Duodenal mucosa (tissue), 2 donors: Measurements from ENCODE around the gene LPAR3.

Experiments
- H3K27ac ChIP-seq: one replicate; pipeline ENCODE4 v1.7.0; 2013; ENCODE audit warnings: low read depth, low read length
- H3K27me3 ChIP-seq, 2 donors: one replicate each; pipeline ENCODE4 v1.7.0; 2013; ENCODE audit warnings: low read length in 2 of 2, control low read depth in 1 of 2; ENCODE audit not compliant: insufficient read depth in 2 of 2, control insufficient read depth in 1 of 2
- H3K36me3 ChIP-seq, 2 donors: one replicate each; pipeline ENCODE4 v1.7.0; 2013; ENCODE audit warnings: low read length in 2 of 2, control low read depth in 1 of 2; ENCODE audit not compliant: insufficient read depth in 2 of 2, control insufficient read depth in 1 of 2
- H3K4me1 ChIP-seq, 2 donors: one replicate each; pipeline ENCODE4 v1.7.0; 2013; ENCODE audit warnings: low read length in 2 of 2, control low read depth in 1 of 2; ENCODE audit not compliant: insufficient read depth in 2 of 2, control insufficient read depth in 1 of 2
- H3K4me3 ChIP-seq, 2 donors: one replicate each; pipeline ENCODE4 v1.7.0; 2013; ENCODE audit warnings: low read length in 2 of 2, low read depth in 1 of 2
- H3K9ac ChIP-seq, 2 donors: one replicate each; pipeline ENCODE4 v1.7.0; 2013; ENCODE audit warnings: low read length in 2 of 2, low read depth in 1 of 2
- H3K9me3 ChIP-seq, 2 donors: one replicate each; pipeline ENCODE4 v1.7.0; 2013; ENCODE audit warnings: low read length in 2 of 2, control low read depth in 1 of 2; ENCODE audit not compliant: control insufficient read depth in 1 of 2

The LPAR3 gene

GRCh38 chr1:84847253-84848250 is 45.5 kb downstream of the LPAR3 start:
- Histone ChIP-seq H3K4me1 (peaks cover 0 to 6% of the 10 kb centered on the region in 2 donors), H3K27me3 (no peaks in the 10 kb centered on the region), H3K4me3 (no peak overlapping the region), H3K36me3 (no peaks in the 10 kb centered on the region), H3K9ac (no peak overlapping the region), H3K27ac (no peak overlapping the region), H3K9me3 (no peaks in the 10 kb centered on the region)

- Histone ChIP-seq H3K4me3 (no peak overlapping the region), H3K27me3 (no peaks in the 10 kb centered on the region), H3K36me3 (no peaks in the 10 kb centered on the region), H3K27ac (no peak overlapping the region), H3K9ac (no peak overlapping the region), H3K4me1 (peaks cover 0 to 6% of the 10 kb centered on the region in 2 donors), H3K9me3 (no peaks in the 10 kb centered on the region)
Measured at GRCh38 chr1:84846387-84846786, 46.6 kb downstream of the LPAR3 start.

- Histone ChIP-seq H3K27ac (no peak overlapping the region), H3K4me3 (no peak overlapping the region), H3K27me3 (no peaks in the 10 kb centered on the region), H3K4me1 (peaks cover 0 to 6% of the 10 kb centered on the region in 2 donors), H3K9ac (no peak overlapping the region), H3K36me3 (no peaks in the 10 kb centered on the region), H3K9me3 (no peaks in the 10 kb centered on the region)
Measured at GRCh38 chr1:84845357-84845756, 47.6 kb downstream of the LPAR3 start.

GRCh38 chr1:84844094-84844493 is 48.9 kb downstream of the LPAR3 start:
- H3K27ac ChIP-seq = no peak overlapping the region
- H3K9ac ChIP-seq = no peak overlapping the region
- H3K4me3 ChIP-seq = no peak overlapping the region
- H3K27me3 ChIP-seq = no peaks in the 10 kb centered on the region
- H3K36me3 ChIP-seq = no peaks in the 10 kb centered on the region
- no peaks in the 10 kb centered on the region for H3K9me3 ChIP-seq
- H3K4me1 ChIP-seq = peaks cover 0 to 6% of the 10 kb centered on the region in 2 donors

GRCh38 chr1:84842748-84843231 is 50.2 kb downstream of the LPAR3 start:
- no peak overlapping the region for H3K4me3 ChIP-seq
- no peaks in the 10 kb centered on the region for H3K9me3 ChIP-seq
- H3K9ac ChIP-seq = no peak overlapping the region
- H3K27me3 ChIP-seq = no peaks in the 10 kb centered on the region
- H3K27ac ChIP-seq = no peak overlapping the region
- H3K36me3 ChIP-seq = no peaks in the 10 kb centered on the region
- H3K4me1 ChIP-seq = peaks cover 0 to 6% of the 10 kb centered on the region in 2 donors

GRCh38 chr1:84841971-84842370 is 51.0 kb downstream of the LPAR3 start:
- Histone ChIP-seq H3K27ac (no peak overlapping the region), H3K27me3 (no peaks in the 10 kb centered on the region), H3K9ac (no peak overlapping the region), H3K36me3 (no peaks in the 10 kb centered on the region), H3K4me1 (no peaks in the 10 kb centered on the region), H3K9me3 (no peaks in the 10 kb centered on the region), H3K4me3 (no peak overlapping the region)

GRCh38 chr1:84840346-84840745 is 52.7 kb downstream of the LPAR3 start:
- Histone ChIP-seq H3K9ac (no peak overlapping the region), H3K27me3 (no peaks in the 10 kb centered on the region), H3K4me1 (no peaks in the 10 kb centered on the region), H3K4me3 (no peak overlapping the region), H3K36me3 (no peaks in the 10 kb centered on the region), H3K27ac (no peak overlapping the region), H3K9me3 (no peaks in the 10 kb centered on the region)

- no peaks in the 10 kb centered on the region for H3K4me1 ChIP-seq
- H3K4me3 ChIP-seq = no peak overlapping the region
- no peaks in the 10 kb centered on the region for H3K27me3 ChIP-seq
- no peaks in the 10 kb centered on the region for H3K9me3 ChIP-seq
- no peak overlapping the region for H3K27ac ChIP-seq
- no peak overlapping the region for H3K9ac ChIP-seq
- H3K36me3 ChIP-seq = no peaks in the 10 kb centered on the region
Measured at GRCh38 chr1:84839544-84839943, 53.5 kb downstream of the LPAR3 start.

- Histone ChIP-seq H3K4me1 (no peaks in the 10 kb centered on the region), H3K4me3 (no peak overlapping the region), H3K27me3 (no peaks in the 10 kb centered on the region), H3K9ac (no peak overlapping the region), H3K27ac (no peak overlapping the region), H3K36me3 (no peaks in the 10 kb centered on the region), H3K9me3 (no peaks in the 10 kb centered on the region)
Measured at GRCh38 chr1:84836145-84836544, 56.9 kb downstream of the LPAR3 start.

GRCh38 chr1:84835169-84835568 is 57.8 kb downstream of the LPAR3 start:
- no peaks in the 10 kb centered on the region for H3K36me3 ChIP-seq
- H3K4me3 ChIP-seq = no peak overlapping the region
- no peak overlapping the region for H3K9ac ChIP-seq
- H3K27ac ChIP-seq = no peak overlapping the region
- no peaks in the 10 kb centered on the region for H3K9me3 ChIP-seq
- no peaks in the 10 kb centered on the region for H3K4me1 ChIP-seq
- no peaks in the 10 kb centered on the region for H3K27me3 ChIP-seq
